Osteocyte (in vitro differentiated cells): ENCODE data around the gene HTR4. TPM values are rescaled to one million over a fixed set of nuclear protein-coding genes. Genes with fewer than 3 reads are reported as not detected.

ENCODE experiments used
- DNase-seq: peaks from one replicate; pipeline ENCODE4 v3.0.0; 2021; ENCODE audit warnings: mixed read lengths; ENCODE audit not compliant: unreplicated experiment; ENCODE audit errors: extremely low spot score
- H3K27ac Mint-ChIP-seq: one replicate; pipeline ENCODE4 v1.8.0; 2021; ENCODE audit warnings: mild to moderate bottlenecking, mixed read lengths; ENCODE audit not compliant: unreplicated experiment
- H3K27me3 Mint-ChIP-seq: one replicate; pipeline ENCODE4 v1.8.0; 2021; ENCODE audit warnings: mixed read lengths; ENCODE audit not compliant: unreplicated experiment
- H3K36me3 Mint-ChIP-seq: one replicate; pipeline ENCODE4 v1.8.0; 2021; ENCODE audit warnings: mixed read lengths; ENCODE audit not compliant: unreplicated experiment
- H3K4me1 Mint-ChIP-seq: one replicate; pipeline ENCODE4 v1.8.0; 2021; ENCODE audit warnings: mixed read lengths; ENCODE audit not compliant: unreplicated experiment
- H3K4me3 Mint-ChIP-seq: one replicate; pipeline ENCODE4 v1.8.0; 2021; ENCODE audit warnings: mild to moderate bottlenecking, moderate library complexity, mixed read lengths; ENCODE audit not compliant: unreplicated experiment
- H3K9me3 Mint-ChIP-seq: one replicate; pipeline ENCODE4 v1.8.0; 2021; ENCODE audit warnings: mixed read lengths; ENCODE audit not compliant: unreplicated experiment
- CTCF ChIP-seq: fragments of 200-600 bp; sonication (generic); IDR thresholded peaks from 2 replicates; pipeline ENCODE4 v1.5.0; 2021; ENCODE audit warnings: antibody characterized with exemption, mild to moderate bottlenecking, moderate library complexity
- total RNA-seq: library from RNA; stranded (reverse); gene quantifications from 2 replicates; pipeline ENCODE4 v1.2.1, GENCODE V29; 2021

The HTR4 gene
- total RNA-seq, 1 donor from 2014 or later, result not detected

DNA sequence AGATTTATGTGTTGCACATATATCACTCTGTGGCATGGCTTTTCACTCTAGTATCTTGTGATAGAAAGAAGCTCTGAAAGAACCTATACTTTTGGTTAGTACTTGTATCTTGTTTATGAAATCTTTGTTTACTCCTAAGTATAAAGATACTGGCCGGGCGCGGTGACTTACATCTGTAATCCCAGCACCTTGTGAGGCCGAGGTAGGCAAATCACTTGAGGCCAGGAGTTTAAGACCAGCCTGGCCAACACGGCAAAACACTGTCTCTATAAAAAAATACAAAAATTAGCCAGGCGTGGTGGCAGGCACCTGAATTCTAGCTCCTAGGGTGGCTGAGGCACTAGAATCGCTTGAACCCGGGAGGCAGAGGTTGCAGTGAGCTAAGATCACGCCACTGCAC, 141.8 kb downstream of the HTR4 start:
- H3K27ac Mint-ChIP-seq, result no peak overlapping the region
- H3K4me3 Mint-ChIP-seq, result no peak overlapping the region
- H3K9me3 Mint-ChIP-seq, result peaks cover 5% of the 10 kb centered on the region
- no peak for TF ChIP-seq CTCF
- no peaks in the 10 kb centered on the region for H3K4me1 Mint-ChIP-seq
- peaks cover 15% of the 10 kb centered on the region for H3K27me3 Mint-ChIP-seq
- no peak for DNase-seq
- H3K36me3 Mint-ChIP-seq, result no peaks in the 10 kb centered on the region

DNA sequence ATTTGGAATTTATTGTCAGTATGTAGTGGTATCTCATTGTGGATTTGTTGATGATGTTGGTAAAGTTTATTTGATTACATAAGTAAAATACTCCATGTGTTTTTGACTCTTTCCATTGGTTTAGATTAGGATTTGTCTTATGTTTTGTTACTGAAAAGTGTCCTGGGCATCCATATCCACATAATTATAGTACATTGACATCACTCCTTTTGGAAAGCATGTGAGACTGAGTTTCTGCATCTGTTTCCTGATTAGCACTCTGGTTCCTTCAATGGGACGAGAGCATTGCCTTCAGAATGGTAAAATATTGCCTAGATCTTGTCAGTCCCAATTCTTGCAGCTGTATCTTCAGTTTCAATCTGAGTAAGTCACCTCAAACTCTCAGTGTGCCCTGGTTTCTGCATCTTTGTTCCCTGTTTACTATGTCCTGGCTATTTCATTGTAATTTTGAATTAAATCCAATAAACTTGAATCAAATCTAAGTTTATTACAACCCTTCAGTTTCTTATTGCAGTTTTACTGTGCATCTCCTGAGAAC, 142.4 kb downstream of the HTR4 start:
- H3K36me3 Mint-ChIP-seq, result no peaks in the 10 kb centered on the region
- DNase-seq, result no peak
- peaks cover 5% of the 10 kb centered on the region for H3K9me3 Mint-ChIP-seq
- no peak overlapping the region for H3K4me3 Mint-ChIP-seq
- H3K4me1 Mint-ChIP-seq, result no peaks in the 10 kb centered on the region
- H3K27ac Mint-ChIP-seq, result no peak overlapping the region
- no peak for TF ChIP-seq CTCF
- H3K27me3 Mint-ChIP-seq, result peaks cover 15% of the 10 kb centered on the region

DNA sequence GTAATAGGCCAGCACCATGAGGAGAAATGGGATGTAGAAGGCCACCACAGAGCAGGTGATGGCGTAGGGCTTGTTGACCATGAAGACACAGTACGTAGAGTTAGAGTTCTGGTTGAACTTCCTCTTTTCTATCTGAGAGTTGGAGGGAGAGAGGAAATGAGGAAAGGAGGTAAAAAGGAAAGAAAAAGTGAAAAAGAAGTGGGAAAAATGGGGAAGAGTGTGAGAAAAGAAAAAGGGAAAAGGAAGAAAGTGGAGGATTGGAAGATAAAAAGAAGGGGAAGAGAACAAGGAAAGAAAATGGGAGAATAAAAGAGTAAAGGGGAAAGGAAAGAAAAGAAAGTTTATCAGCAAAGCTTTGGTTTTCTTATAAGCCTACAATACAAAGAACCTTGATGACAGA, 144.4 kb downstream of the HTR4 start:
- H3K27me3 Mint-ChIP-seq, result peaks cover 15% of the 10 kb centered on the region
- no peaks in the 10 kb centered on the region for H3K36me3 Mint-ChIP-seq
- H3K27ac Mint-ChIP-seq, result no peak overlapping the region
- no peak for TF ChIP-seq CTCF
- DNase-seq, result no peak
- H3K9me3 Mint-ChIP-seq, result no peaks in the 10 kb centered on the region
- H3K4me1 Mint-ChIP-seq, result no peaks in the 10 kb centered on the region
- H3K4me3 Mint-ChIP-seq, result no peak overlapping the region

DNA sequence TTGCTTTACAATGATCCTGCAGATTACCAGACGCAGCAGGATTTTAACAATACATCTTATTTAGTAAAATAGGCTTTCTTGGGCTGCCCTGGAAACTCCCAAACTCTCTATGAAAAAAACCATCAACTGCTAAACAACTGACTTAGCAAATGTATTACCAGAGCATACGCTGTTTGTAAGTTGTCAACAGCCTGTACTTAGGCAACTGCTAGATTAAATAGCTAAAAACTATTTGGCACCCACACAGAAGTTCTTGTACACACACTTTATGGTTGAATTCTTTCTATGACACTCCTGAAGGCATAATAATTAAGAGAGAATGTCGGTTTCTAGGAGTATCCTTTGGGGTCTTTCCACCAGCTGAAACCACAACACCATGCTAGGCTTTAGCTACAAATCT, 146.7 kb downstream of the HTR4 start:
- no peaks in the 10 kb centered on the region for H3K4me1 Mint-ChIP-seq
- no peak overlapping the region for H3K27ac Mint-ChIP-seq
- H3K27me3 Mint-ChIP-seq, result peaks cover 24% of the 10 kb centered on the region
- no peak overlapping the region for H3K4me3 Mint-ChIP-seq
- H3K36me3 Mint-ChIP-seq, result no peaks in the 10 kb centered on the region
- no peak for TF ChIP-seq CTCF
- DNase-seq, result no peak
- no peaks in the 10 kb centered on the region for H3K9me3 Mint-ChIP-seq

GRCh38 chr5:148499452-148499851, 154.9 kb downstream of the HTR4 start:
- Mint-ChIP-seq H3K4me1 (no peaks in the 10 kb centered on the region), H3K27ac (no peak overlapping the region), H3K27me3 (peaks cover 61% of the 10 kb centered on the region), H3K9me3 (no peaks in the 10 kb centered on the region), H3K4me3 (no peak overlapping the region), H3K36me3 (no peaks in the 10 kb centered on the region)
- no peak for DNase-seq
- no peak for TF ChIP-seq CTCF
